ENCODE results near the gene COPS7B.

Gene COPS7B

DNA sequence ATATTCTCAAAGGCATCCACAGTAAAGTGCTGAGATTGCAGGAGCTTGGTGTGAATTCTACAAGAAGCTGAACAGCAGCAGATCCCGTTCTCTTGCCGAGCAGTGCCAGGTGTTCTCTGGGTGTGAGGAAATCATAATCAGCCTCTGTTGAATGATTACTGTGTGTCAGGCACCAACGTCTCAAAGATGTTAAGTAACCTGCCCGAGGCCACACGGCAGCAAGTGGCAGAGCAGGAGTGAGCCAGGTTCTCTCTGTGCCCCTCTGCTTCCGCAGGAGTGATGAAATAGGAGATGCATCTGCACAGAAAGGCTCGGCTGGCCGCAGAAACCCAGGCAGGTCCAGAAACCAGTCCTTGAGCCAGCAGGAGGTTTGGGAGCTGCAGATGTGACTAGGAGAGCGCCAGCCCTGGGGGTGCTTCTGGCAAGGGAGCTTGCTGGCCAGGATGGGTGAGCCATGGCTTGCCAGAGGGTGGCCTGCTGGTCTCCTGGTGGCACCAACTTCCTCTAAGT lies 68.4 kb downstream of the COPS7B start:
- no peak overlapping the region for H3K4me3 ChIP-seq (ENCODE audit: low read depth, low read length)
- DNase-seq (ENCODE audit: low read depth) = no peak
- TF ChIP-seq, protein P1, sequence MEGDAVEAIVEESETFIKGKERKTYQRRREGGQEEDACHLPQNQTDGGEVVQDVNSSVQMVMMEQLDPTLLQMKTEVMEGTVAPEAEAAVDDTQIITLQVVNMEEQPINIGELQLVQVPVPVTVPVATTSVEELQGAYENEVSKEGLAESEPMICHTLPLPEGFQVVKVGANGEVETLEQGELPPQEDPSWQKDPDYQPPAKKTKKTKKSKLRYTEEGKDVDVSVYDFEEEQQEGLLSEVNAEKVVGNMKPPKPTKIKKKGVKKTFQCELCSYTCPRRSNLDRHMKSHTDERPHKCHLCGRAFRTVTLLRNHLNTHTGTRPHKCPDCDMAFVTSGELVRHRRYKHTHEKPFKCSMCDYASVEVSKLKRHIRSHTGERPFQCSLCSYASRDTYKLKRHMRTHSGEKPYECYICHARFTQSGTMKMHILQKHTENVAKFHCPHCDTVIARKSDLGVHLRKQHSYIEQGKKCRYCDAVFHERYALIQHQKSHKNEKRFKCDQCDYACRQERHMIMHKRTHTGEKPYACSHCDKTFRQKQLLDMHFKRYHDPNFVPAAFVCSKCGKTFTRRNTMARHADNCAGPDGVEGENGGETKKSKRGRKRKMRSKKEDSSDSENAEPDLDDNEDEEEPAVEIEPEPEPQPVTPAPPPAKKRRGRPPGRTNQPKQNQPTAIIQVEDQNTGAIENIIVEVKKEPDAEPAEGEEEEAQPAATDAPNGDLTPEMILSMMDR (IDR thresholded peaks at IDR 0.05; ENCODE audit: insufficient read depth, low read depth, low read length, missing control alignments) = no peak

DNA sequence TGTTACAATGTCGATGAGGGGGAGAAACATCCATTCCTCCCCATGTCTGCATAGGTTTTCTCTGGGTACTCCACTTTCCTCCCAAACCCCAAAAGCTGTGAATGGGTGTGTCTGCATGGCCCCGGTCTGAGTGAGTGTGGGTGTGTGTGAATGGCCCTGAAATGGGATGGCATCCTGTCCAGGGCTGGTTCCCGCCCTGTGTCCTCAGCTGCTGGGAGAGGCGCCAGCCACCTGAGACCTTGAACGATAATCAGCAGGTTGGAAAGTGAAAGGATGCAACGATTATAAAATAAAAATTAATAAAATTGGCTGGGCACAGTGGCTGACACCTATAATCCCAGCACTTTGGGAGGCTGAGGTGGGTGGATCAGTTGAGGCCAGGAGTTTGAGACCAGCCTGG lies 70.7 kb downstream of the COPS7B start:
- TF ChIP-seq, protein P1 (IDR thresholded peaks at IDR 0.05; ENCODE audit: insufficient read depth, low read depth, low read length, missing control alignments) = no peak
- no peak for DNase-seq (ENCODE audit: low read depth)
- no peak overlapping the region for H3K4me3 ChIP-seq (ENCODE audit: low read depth, low read length)

Measured in GM12865 (cell line).